ENCODE data around the gene FGGY.

GRCh38 chr1:59276439-59276851, 20.4 kb upstream of the FGGY start:
- no peak for TF ChIP-seq EZH2 (IDR thresholded peaks at IDR 0.05)
- TF ChIP-seq POLR2AphosphoS5 (IDR thresholded peaks at IDR 0.05; ENCODE audit: borderline replicate concordance, low read depth, low read length) = no peak
